GM21381 (cell line): ENCODE results near the gene TMEM141.
"Not testable (repeated sequence)": the region's sequence is repeated elsewhere in the genome, so short reads cannot be mapped to it uniquely, and the experiment has no call there.

Experiments used
- ATAC-seq: cut with Tn5 transposase; IDR thresholded peaks from one replicate; pipeline ENCODE4 v1.9.1; 2021; ENCODE audit warnings: mild to moderate bottlenecking, moderate library complexity; ENCODE audit not compliant: unreplicated experiment

The TMEM141 gene

DNA sequence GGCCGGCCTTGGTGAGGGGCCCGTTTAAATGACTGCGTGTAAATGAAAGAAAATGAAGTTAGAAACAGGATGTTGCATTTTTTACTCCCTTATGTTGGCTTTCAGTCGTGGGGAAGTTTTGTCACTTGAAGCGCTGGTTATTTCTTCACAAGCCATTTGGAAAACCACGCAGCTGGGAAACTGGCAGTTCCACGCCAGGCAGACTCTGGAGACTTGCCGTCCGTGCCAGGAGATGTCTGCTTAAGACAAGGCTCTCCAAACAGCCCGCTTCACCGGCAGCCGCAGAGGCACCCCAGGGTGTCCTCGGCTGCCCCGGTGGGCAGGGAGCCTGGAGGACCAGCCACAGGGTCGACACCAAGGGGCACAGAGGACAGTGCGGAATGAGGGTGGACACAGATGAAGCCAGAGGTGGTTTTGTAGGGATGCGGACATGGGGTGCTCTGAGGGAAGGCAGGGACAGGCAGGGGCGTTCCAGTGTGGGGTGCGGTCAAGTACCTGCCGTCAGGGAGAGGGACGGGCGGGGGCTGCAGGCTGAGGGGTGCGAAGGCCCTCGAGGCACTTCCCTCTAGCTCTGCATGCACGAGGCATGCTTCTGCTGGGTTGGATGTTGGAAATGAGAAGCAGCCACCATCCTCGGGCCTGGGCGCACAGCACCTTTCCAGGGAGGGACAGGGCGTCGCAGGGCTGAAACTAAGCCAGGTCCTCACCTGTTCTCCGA is 40.0 kb downstream of the TMEM141 start:
- no peak for ATAC-seq

DNA sequence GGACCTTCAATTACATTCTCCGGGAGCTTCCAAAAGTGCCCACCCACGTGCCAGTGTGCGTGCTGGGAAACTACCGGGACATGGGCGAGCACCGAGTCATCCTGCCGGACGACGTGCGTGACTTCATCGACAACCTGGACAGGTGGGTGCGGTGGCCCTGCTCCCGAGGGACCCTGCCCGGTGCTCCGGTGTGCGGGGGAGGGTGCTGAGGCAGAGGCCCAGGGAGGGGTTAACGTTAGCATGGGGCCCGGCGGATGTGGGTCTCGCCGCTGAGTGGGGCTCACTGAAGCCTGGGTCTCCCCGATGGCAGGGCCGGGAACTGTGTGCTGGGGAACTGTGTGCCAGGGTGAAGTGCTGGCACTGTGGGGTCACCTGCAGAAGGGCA is 40.6 kb downstream of the TMEM141 start:
- no peak for ATAC-seq

DNA sequence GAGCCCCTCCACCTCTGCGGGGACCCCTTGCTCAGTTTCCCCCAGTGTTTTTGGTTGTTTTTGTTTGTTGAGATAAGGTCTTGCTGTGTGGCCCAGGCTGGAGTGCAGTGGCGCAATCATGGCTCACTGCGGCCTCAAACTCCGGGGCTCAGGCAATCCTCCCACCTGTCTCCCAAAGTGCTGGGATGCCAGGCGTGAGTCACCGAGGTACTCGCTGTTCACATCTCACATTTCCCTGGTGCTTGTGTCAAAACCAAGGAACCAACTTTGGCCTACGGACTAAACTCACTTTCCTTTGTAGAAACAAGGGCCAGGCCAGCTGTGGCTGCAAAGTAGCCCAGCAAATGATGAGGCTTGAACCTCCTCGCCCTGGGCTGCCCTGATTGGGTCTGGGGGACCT is 41.4 kb downstream of the TMEM141 start:
- ATAC-seq, result no peak

DNA sequence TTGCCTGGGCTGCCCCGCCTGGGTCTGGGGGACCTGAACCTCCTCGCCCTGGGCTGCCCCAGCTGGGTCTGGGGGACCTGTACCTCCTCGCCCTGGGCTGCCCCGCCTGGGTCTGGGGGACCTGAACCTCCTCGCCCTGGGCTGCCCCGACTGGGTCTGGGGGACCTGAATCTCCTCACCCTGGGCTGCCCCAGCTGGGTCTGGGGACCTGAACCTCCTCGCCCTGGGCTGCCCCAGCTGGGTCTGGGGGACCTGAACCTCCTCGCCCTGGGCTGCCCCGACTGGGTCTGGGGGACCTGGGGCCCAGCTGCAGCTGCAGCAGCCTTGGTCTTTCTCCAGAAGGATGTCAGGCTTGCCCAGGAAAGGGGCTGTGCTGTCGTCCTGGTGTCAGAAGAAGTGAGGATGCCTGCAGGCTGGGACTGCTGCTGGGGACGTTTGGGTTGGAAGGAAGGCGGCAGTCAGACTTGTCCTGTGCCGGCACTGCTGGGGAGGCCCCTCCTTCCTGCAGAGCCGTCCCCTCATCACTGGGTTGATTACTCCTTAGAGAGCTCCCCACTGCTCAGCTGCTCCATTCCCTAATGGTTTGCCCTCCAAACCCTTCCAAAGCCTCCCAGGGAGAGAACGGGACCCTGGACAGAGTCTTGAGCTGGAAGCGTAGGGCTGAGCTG is 42.4 kb downstream of the TMEM141 start:
- ATAC-seq, result not testable (repeated sequence)

DNA sequence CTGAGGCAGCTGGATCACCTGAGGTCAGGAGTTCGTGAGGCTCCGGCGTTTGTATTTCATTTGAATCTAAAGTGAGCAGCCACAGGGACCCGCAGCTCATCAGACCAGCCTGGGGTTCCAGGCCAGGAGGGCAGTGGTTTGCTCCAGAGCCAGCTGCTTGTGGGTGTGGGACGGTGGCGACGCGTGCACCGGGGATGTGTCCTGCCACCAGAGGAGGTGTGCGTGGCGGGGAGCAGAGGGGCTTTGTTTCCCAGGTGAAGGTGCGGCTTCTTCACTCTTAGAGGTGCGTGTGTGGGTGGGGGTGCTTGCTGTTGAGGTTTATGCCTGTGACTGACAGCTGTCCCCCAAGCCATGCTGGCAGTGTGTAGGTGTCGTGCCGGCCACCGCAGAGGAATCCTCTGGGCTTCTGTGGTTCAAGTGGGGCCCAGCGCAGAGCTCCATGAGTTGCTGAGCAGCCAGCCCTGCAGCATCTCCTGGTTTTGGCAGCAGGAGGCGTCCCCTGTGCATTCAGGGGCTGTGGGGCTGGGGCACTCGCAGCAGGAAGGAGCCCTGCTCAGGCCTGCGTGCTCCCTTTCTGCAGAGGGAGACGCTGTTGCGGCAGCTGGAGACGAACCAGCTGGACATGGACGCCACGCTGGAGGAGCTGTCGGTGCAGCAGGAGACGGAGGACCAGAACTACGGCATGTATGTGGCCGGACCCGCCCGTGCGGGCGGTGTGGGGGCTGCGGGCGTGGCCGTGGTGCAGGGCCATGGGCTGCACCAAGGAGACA is 44.2 kb downstream of the TMEM141 start:
- no peak for ATAC-seq

DNA sequence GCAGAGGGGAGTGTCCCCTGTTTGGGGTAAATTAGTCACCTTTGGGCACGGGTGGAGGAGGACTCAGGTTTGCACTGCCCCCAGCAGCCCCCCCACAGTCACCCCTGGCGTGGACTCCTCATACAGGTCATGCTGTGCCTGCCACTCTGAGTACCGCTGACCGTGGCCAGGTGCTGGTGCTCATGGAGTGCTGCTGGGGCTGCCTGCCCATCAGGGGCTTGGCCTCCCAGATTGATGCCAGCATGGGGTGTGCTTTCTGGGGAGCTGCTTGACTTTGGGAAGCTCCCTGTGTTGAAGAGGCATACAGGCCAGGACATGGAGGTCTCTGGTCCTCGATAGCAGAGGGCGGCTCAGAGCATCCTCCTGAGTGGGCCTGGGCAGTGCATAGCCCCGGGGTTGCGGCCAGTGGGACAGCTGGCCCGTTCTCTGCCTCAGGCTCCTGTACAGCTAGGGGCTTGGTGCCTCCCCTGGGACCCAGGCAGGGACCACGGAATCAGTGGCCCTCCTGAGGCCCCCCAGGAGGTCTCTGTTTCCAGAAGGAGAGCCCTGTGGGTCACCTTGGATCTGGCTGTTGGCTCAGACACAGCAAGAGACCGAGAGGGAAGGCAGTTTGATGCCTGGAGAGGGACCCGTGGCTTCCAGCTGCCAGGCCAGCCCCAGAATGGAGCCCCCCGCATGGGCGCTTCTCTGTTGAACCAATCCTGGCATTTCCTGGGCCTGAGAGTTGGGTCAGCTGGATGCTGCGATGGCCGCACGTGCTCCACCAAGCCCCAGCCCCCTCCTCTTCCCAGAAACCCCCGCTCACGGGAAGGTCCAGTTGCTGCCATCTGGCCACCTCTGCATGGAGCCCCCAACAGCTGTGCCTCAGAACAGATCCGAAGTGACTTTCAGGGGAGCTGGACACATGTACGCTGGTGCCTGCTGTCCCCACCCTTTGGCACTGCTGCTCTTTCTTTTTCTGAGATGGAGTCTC is 45.1 kb downstream of the TMEM141 start:
- no peak for ATAC-seq

DNA sequence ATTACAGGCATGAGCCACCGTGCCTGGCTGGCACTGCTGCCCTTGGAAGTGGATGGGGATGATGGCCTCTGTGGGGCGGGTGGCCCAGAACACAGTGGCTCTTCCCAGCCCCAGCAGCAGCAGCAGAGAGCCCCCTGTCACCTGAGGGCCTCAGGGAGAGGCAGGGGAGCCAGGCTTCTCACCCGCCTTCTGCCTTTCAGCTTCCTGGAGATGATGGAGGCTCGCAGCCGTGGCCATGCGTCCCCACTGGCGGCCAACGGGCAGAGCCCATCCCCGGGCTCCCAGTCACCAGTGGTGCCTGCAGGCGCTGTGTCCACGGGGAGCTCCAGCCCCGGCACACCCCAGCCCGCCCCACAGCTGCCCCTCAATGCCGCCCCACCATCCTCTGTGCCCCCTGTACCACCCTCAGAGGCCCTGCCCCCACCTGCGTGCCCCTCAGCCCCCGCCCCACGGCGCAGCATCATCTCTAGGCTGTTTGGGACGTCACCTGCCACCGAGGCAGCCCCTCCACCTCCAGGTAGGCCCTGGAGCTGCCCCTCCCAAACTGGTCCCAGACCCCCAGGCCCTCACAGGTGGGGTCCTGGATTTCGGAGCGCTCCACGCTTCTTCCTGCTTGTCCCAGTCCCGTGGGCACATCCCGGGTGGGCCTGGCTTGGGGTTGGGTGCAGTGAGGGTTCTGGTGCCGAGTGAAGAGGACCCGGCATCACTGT is 46.2 kb downstream of the TMEM141 start:
- no peak for ATAC-seq

DNA sequence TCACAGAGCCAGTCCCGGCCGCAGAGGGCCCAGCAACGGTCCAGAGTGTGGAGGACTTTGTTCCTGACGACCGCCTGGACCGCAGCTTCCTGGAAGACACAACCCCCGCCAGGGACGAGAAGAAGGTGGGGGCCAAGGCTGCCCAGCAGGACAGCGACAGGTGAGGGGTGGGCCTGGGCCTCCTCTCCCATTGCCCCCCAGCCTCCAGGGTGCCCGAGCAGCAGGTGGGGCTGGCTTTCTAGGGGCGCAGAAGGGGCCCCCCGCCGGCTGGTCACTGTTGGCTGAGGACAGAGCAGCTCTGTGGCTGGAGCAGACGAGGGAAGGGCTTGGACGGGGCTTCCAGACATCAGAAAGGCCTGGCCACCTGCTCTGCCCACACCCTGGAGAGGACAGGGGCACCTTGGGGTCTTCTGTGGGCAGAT is 46.7 kb downstream of the TMEM141 start:
- ATAC-seq, result not testable (repeated sequence)

DNA sequence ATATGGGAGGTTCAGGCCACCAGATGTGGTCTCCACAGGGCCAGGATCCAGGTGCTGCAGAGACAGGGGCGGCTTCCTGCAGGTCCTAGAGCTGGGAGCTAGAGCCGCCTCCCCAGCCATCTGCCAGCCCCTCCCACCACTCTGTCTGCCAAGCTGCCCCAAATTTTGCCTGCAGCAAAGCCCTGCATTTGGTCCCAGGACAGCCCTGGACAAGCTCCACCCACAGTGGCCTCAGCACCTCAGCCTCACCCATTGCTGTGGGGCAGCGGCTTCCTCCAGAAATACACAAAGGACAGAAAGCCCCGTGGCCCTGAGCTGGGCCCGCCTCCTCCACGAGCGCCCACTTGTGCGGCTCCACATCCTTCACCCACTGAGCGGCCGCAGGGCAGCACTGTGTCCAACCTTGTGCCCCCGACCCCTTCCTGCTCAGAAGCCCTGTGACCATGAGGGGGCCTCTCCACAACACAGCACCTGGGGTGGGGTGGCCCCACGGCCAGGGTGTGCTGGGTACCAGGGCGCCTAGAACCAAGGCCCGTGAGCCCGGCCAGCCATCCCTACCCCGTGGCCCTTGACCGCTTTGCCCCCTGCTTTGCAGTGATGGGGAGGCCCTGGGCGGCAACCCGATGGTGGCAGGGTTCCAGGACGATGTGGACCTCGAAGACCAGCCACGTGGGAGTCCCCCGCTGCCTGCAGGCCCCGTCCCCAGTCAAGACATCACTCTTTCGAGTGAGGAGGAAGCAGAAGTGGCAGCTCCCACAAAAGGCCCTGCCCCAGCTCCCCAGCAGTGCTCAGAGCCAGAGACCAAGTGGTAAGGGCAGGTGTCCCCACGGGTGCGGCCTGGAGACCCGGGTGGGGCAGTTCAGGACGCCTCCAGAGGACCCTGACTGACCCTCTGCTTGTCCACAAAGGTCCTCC is 47.4 kb downstream of the TMEM141 start:
- ATAC-seq, result no peak

DNA sequence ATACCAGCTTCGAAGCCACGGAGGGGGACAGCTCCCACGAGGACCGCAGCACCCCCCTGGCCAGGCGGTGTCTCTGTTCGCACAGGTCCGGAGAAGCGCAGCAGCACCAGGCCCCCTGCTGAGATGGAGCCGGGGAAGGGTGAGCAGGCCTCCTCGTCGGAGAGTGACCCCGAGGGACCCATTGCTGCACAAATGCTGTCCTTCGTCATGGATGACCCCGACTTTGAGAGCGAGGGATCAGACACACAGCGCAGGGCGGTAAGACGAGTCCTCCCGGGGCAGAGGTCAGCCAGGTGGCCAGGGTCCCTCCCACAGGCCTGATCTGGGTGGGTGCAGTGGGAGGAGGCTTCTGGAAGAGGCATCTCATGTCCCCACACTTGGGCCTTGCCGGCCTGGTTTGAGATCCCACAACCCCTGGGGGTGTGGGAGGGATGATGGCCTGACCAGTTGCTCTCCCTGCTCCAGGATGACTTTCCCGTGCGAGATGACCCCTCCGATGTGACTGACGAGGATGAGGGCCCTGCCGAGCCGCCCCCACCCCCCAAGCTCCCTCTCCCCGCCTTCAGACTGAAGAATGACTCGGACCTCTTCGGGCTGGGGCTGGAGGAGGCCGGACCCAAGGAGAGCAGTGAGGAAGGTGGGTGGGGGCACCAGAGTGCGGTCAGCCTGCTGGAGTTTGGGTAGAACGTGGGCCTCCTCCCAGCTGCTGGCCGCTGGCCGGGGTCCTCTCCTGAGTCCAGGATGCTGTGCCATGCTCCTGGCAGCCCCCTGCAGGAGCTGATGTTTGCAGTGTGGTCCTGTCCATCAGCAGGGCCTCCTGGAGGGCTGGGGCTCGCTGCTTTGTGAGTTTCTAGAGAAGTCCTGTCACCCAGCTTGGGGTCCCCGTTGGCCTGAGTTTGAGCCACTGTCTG is 48.3 kb downstream of the TMEM141 start:
- ATAC-seq, result no peak

DNA sequence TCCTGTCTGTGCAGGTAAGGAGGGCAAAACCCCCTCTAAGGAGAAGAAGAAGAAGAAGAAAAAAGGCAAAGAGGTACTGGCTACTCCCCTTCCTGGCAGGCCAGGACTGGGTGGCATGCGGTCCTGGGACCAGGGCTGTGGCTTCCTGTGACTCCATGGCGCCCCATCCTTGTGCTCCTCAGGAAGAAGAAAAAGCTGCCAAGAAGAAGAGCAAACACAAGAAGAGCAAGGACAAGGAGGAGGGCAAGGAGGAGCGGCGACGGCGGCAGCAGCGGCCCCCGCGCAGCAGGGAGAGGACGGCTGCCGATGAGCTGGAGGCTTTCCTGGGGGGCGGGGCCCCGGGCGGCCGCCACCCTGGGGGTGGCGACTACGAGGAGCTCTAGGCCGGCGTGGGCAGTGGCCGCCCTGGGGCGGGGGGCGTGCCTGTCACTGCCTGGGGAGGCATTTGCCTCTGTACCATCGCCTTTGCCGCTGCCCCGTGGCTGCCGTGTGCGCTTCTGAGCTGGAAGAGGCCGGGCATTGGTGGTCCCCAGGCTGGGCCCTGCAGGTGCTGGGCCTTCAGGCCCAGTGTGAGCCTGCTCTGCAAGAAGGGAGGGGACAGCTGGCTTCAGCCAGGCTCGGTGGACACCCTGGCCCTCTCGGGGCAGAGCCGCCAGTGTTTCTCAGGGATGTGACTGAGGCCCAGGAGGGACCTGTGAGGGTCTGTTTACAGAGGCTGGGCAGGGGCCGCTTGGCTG is 49.2 kb downstream of the TMEM141 start:
- no peak for ATAC-seq

DNA sequence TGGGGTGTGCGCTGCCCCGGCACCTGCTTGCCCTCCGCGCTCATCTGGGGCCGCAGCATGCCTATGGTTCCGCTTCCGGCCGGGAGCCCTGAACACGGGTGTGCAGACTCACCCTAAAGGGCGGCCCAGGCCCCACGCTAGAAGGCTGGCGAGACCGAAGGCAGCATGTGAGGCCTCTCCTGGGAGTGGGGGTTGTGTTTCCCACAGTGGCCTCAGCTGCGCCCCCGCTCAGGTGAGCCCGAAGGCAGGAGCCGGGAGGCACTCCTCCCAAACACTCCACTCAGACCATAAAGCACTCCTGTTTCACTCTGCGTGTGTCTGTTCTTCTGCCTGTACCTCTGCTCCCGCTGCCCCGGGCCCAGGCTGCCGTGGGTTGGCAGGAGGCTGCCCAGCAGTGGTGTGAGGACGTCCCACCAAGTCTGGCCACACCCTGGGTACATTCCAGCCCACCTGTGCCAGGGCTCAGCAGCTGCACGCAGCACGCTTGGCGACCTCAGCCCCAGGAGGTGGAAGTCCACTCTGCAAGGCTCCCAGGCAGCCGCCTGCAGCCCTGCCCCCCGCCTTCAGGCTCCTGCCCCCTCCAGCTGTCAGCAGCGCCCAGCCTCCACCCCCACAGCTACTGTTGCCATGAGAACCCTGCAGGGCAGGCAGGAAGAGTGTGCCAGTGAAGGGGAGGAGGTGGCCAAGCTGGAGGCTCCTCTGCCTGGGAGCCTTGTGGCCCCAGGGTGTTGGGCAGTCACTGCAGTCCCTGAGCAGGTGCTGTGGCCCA is 49.9 kb downstream of the TMEM141 start:
- ATAC-seq, result no peak

DNA sequence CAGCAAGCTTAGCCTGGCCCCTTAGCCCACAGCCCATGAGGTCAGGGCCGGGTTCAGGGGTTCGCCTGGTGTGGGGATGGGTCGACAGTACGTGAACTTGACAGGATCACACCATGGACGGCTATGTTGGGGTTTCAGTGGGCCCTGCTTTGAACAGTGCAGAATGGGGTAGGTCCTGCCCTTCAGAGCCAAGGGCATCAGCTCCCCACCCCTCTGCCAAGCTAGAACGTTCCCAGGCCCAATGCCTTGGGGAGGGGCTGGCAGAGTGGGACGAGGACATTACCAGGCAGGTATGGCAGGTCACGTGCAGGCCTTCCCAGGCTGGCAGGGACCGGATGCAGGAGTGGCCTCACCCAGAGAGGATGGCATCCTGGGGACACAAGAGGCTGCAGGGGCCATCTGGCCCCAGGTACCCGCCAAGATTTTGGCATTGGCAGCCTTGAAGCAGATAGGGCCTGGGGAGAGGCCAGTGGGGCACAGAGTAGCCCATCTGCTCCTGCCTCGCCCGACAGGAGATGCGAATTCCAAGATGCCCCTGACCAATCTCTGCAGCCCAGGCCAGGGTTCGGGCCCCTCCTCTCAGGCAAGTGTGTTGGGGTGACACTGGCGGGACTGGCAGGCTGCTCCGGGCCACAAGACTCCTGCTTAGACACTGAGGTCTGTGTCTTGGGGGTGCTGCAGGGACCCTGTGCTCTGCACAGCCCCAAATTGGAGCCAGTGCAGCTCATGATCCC is 50.7 kb downstream of the TMEM141 start:
- ATAC-seq, result not testable (repeated sequence)

DNA sequence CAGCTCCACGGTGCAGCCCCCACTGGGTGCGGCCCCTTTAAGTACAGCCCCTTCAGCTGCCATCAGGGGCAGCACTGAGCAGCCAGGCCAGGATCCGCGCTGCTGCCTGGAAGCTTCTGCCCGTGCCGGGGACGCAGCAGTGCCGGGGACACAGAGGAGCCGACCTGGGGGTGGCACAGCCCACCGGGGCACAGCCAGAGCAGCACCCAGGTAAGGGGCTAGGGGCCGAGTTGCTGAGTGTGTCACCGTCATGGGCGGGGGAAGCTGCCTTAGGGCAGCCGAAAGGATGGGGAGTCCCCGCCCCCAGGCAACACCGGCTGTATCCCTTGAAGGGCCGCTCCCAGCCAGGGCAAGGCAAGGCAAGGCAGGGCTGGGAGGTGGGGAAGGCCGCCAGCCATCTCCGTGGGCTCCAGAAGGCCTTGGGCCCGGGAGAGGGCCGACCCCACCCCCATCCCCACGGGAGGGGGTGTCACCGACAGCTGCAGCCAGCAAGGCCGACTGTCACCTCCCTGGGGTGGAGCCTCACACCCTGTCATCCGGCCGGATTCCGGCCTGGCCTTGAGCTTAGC is 51.3 kb downstream of the TMEM141 start, which contains the start of gene AJM1:
TSS of gene AJM1 (plus strand) at position 99 of the 569 bp plus-strand sequence. CDS start 1,937 bp downstream, outside the sequence.
- ATAC-seq, result peak; percentile 70
